AG04449 (cell line): Measurements from ENCODE around the gene ATXN2L.
A peak's percentile ranks its signal among the peaks of the same experiment; 100 is the strongest.

Source experiments
- CTCF ChIA-PET: fragments of 350-600 bp; formaldehyde crosslinking; extraction: SDS; loops from one replicate; lab custom pipeline; 2021; ENCODE audit warnings: antibody characterized with exemption; lab: Yijun Ruan, JAX
- POLR2A ChIA-PET: fragments of 400-600, 350-600 bp; formaldehyde crosslinking; extraction: SDS; loops from one replicate; lab custom pipeline; 2020; ENCODE audit warnings: antibody characterized with exemption, inconsistent platforms; lab: Yijun Ruan, JAX
- DNase-seq: peaks from one replicate; pipeline ENCODE4 v3.0.0-alpha.2; 2010; ENCODE audit warnings: low read depth, low spot score
- H3K4me3 ChIP-seq: 2 replicates; pipeline ENCODE4 v1.5.1; 2011; ENCODE audit warnings: low read depth, mild to moderate bottlenecking, control low read depth, low read length
- TF ChIP-seq, protein P1 (sequence below): IDR thresholded peaks from one replicate; pipeline ENCODE4 v1.5.1; 2011; ENCODE audit warnings: mild to moderate bottlenecking, moderate library complexity, low read length, control low read depth, inconsistent platforms; ENCODE audit not compliant: insufficient read depth; ENCODE audit errors: missing control alignments

Gene ATXN2L

DNA sequence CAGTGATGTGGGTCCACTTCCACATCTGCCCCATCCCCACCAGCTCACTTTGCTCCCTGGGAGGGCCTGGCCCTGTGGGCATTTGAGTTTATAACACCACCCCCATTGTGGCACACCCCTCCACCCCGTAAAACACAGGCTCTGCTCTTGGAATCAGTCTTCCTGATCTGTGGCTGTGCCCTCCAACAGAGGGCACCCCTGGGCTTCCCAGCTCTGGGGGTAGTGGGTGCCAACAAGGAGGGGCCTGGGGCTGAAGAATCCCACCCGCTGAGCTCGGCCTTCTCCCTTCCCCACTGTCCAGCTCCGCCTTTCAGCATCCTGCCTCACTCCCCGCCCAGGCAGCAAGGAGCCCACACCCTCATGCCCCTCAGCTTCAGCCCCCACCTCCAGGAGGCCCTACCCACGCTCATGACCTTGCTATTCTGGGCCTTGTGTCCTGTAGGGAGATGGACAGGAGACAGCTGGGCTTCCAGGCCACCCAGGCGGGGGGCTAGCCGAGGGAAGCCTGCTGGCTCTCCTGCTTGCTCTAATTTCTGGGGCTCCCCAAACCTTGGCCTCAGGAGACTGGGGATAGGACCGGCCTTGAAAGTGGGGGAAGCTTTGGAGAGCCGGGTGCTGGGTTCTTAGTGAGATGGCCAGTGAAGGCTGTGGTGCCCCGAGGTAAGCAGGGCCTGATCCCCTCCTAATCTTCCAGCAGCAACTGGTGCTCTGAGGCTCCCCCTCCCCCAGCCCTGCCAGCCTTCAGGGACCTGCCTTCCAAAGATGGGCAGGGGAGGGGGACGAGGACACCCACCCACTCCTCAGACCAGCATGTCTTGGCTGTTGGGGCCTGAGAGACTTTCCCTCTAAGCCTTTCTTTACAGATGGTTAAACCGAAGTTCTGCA is 52.6 kb downstream of the ATXN2L start:
- DNase-seq = no peak
- ChIA-PET CTCF (interaction anchor here (0.8 to 3.4 kb wide), 6 partner anchors 10 to 73 kb away, joined by 3 to 27 read pairs (median 9); partner anchors contain the start of gene SH2B1), POLR2A (interaction anchor here (0.8 kb wide), 1 partner anchor 12 kb away, joined by 3 read pairs; the partner anchor contains the start of gene SH2B1)
- TF ChIP-seq, protein P1, sequence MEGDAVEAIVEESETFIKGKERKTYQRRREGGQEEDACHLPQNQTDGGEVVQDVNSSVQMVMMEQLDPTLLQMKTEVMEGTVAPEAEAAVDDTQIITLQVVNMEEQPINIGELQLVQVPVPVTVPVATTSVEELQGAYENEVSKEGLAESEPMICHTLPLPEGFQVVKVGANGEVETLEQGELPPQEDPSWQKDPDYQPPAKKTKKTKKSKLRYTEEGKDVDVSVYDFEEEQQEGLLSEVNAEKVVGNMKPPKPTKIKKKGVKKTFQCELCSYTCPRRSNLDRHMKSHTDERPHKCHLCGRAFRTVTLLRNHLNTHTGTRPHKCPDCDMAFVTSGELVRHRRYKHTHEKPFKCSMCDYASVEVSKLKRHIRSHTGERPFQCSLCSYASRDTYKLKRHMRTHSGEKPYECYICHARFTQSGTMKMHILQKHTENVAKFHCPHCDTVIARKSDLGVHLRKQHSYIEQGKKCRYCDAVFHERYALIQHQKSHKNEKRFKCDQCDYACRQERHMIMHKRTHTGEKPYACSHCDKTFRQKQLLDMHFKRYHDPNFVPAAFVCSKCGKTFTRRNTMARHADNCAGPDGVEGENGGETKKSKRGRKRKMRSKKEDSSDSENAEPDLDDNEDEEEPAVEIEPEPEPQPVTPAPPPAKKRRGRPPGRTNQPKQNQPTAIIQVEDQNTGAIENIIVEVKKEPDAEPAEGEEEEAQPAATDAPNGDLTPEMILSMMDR = no peak
- H3K4me3 ChIP-seq = no peak overlapping the region

DNA sequence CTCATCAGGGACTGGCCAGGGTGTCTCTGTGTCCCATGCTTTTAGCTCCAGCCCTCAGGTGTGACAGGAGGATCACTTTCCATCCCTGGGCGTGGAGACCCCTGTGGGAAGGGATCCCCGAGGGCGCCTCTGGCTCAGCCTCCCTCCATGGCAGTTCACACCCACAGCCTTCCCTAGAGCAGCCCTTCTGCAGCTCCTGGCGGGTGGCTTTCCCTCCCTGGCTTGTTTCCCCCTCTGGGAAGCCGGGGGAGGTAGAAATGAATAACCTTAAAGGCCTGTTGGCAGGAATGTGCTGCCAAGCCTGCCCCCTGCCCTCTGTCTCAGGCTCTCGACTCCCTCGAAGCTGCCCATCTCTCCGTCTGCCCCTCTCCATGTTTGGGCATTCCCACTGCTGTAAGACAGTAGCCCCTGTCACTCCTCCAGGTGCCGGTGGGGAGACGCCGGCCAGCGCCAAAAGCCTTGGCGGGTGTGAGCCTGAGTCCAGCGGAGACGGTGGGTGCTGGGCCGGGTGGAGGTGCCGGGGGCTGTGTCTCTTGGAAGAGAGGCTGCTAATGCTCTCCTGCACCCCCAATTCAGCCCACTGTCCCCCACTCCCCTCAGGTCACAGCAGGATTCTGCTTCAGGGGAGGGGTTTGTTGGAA is 53.3 kb downstream of the ATXN2L start:
- no peak for DNase-seq
- TF ChIP-seq, protein P1 = no peak
- H3K4me3 ChIP-seq = no peak overlapping the region
- ChIA-PET CTCF (interaction anchor here (1.9 to 3.4 kb wide), 2 partner anchors 69 to 73 kb away, joined by 5 to 27 read pairs; no protein-coding TSS in a partner anchor), POLR2A (no interaction called here)

DNA sequence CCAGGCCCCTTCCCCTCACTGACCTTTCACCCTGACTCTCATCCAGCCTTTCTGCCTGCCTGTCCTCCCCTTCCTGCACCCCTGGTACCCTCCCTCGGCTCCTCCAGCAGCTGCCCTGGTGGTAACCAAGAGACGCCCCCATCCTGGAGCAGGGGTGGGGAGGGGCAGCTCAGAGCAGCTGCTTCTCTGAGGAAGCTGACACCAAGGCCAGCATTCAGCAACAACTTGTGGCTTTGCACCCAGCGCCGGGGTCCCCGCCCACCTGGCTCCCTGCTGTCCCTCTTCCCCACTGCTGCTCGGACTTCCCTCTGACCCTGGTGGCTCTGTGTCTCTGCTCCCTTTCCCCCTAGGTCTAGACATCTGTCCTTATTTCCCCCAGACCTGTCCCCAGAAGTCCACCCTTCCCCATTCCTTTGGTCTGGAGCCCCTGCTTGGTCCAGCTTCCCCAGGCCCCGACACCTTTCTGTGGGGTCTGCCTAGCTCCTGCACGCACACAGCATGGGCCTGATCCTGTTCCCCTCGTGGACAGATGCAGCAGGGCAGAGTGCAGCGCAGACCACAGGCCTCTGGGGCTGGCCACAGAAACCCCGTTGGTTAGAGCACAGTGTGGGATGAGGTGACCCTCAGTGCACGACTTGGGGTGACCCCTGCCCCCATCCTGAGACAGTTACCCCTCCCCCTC is 54.3 kb downstream of the ATXN2L start:
- no peak overlapping the region for H3K4me3 ChIP-seq
- TF ChIP-seq, protein P1 = no peak
- POLR2A ChIA-PET = no interaction called here
- no peak for DNase-seq
- CTCF ChIA-PET = no interaction called here

DNA sequence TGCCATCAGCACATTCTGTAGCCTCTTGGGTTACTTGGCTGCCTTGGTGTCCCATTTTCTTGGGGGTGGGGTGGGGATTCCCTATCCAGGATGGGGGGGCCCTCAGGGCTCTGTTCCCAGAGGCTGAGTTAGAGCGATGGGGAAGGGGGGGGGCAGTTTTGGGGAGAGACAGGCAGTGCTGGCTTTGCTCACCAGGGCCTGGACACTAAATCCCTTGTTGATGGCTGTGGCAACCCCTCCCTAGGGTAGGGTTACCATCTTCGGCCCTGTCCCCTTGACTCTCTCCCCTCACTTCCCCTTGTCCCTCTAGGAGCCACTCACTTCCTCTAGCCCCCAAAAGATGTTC is 54.8 kb downstream of the ATXN2L start:
- DNase-seq = no peak
- TF ChIP-seq, protein P1 = no peak
- ChIA-PET POLR2A (no interaction called here), CTCF (interaction anchor here (2.8 kb wide), 1 partner anchor 67 kb away, joined by 15 read pairs; no protein-coding TSS in a partner anchor)
- H3K4me3 ChIP-seq = no peak overlapping the region

DNA sequence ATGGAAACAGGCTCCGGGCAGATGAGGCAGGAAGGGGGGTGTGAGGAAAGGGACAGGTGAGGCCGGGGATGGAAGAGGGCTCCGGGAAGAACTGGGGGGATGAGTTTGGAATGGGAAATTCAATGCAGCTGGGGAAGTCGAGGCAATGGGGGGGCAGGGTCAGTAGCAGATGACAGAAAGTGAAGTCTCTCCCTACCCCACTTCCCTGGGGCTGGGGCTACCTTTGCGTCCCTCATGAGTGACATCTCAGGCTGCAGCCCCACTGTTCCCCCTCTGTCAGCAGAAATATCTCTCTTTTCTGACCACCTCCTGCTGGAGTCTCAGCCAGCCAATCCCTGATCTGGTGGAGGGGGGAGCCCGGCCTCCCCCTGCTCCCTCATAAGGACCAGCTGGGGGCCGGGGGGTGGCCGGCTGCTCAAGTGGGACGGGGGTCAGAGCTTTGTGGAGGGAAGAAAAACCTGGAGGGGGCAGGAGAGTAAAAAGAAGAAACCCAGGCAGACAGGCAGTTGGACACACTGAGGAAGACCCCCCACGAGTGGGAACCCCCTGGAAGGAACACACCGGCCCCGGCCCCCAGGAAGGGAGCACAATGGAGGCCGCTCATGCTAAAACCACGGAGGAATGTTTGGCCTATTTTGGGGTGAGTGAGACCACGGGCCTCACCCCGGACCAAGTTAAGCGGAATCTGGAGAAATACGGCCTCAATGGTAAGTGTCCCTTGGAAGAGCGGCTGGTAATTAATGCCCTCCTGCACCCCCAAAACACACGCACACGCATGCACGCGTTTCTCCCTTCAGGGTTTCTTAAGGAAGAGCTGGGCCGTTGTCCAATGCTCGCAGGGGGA is 55.5 kb downstream of the ATXN2L start, which contains the start of gene ATP2A1:
Gene ATP2A1, plus strand, starts transcription at position 406 of the 844 bp plus-strand sequence. Its CDS starts 184 bp downstream, at position 590.
- ChIA-PET CTCF (interaction anchor here (1.0 to 2.8 kb wide), 2 partner anchors 10 to 66 kb away, joined by 3 to 15 read pairs; no protein-coding TSS in a partner anchor), POLR2A (interaction anchor here (2.3 kb wide), 1 partner anchor 15 kb away, joined by 8 read pairs; the partner anchor contains the start of gene SH2B1)
- H3K4me3 ChIP-seq = peak within 1 kb of the TSS; percentile 75
- DNase-seq = no peak
- TF ChIP-seq, protein P1 = no peak
